Memory B cell (primary cell): Measurements from ENCODE around the gene KYNU.
"Not testable (repeated sequence)": the region's sequence is repeated elsewhere in the genome, so short reads cannot be mapped to it uniquely, and the experiment has no call there.

ENCODE experiments used
- ATAC-seq: fragments of 150-1000 bp; cut with Tn5 transposase; 2 replicates; pipeline ENCODE4 v1.10.0; 2021; ENCODE audit warnings: low read depth, mild to moderate bottlenecking, moderate library complexity
- DNase-seq, 2 donors: peaks; one replicate each; pipeline ENCODE4 v3.0.0; 2022; ENCODE audit warnings: low spot score in 2 of 2
- H3K27ac Mint-ChIP-seq: one replicate; pipeline ENCODE4 v1.8.0; 2022; ENCODE audit warnings: mild to moderate bottlenecking, moderate library complexity, mixed read lengths
- H3K27me3 Mint-ChIP-seq: one replicate; pipeline ENCODE4 v1.8.0; 2022; ENCODE audit warnings: mixed read lengths
- H3K36me3 Mint-ChIP-seq: one replicate; pipeline ENCODE4 v1.8.0; 2022; ENCODE audit warnings: mild to moderate bottlenecking, mixed read lengths
- H3K4me1 Mint-ChIP-seq: one replicate; pipeline ENCODE4 v1.8.0; 2022; ENCODE audit warnings: mixed read lengths
- H3K4me3 Mint-ChIP-seq: one replicate; pipeline ENCODE4 v1.8.0; 2022; ENCODE audit warnings: mild to moderate bottlenecking, moderate library complexity, mixed read lengths
- H3K9me3 Mint-ChIP-seq: one replicate; pipeline ENCODE4 v1.8.0; 2022; ENCODE audit warnings: mixed read lengths

KYNU gene

GRCh38 chr2:142944721-142945120 is 67.3 kb downstream of the KYNU start:
- Mint-ChIP-seq H3K9me3 (peaks cover 7% of the 10 kb centered on the region), H3K27me3 (no peaks in the 10 kb centered on the region), H3K4me3 (no peak overlapping the region), H3K27ac (no peak overlapping the region), H3K4me1 (peaks cover 5% of the 10 kb centered on the region), H3K36me3 (peaks cover 38% of the 10 kb centered on the region)
- no peak for DNase-seq
- no peak for ATAC-seq

GRCh38 chr2:142946941-142947340 is 69.5 kb downstream of the KYNU start:
- Mint-ChIP-seq H3K4me3 (no peak overlapping the region), H3K9me3 (peaks cover 11% of the 10 kb centered on the region), H3K36me3 (peaks cover 55% of the 10 kb centered on the region), H3K4me1 (peaks cover 10% of the 10 kb centered on the region), H3K27ac (peak overlapping the region; percentile 19), H3K27me3 (no peaks in the 10 kb centered on the region)
- no peak for DNase-seq
- no peak for ATAC-seq

GRCh38 chr2:142948723-142949122 is 71.3 kb downstream of the KYNU start:
- ATAC-seq, H3K27ac Mint-ChIP-seq, DNase-seq, H3K4me3 Mint-ChIP-seq, H3K27me3 Mint-ChIP-seq: not testable (repeated sequence)
- H3K4me1 Mint-ChIP-seq: peaks cover 12% of the 10 kb centered on the region
- H3K36me3 Mint-ChIP-seq: peaks cover 67% of the 10 kb centered on the region
- peaks cover 11% of the 10 kb centered on the region for H3K9me3 Mint-ChIP-seq

- H3K27me3 Mint-ChIP-seq, H3K9me3 Mint-ChIP-seq, H3K4me3 Mint-ChIP-seq, DNase-seq, ATAC-seq: not testable (repeated sequence)
- Mint-ChIP-seq H3K4me1 (peaks cover 12% of the 10 kb centered on the region), H3K36me3 (peaks cover 67% of the 10 kb centered on the region), H3K27ac (peak overlapping the region; percentile 13)
These were observed 72.9 kb downstream of the KYNU start for GRCh38 chr2:142950323-142950722.

GRCh38 chr2:142951190-142952007 is 73.9 kb downstream of the KYNU start:
- Mint-ChIP-seq H3K9me3 (peaks cover 8% of the 10 kb centered on the region), H3K27me3 (no peaks in the 10 kb centered on the region)

GRCh38 chr2:142952018-142952417 is 74.6 kb downstream of the KYNU start:
- no peaks in the 10 kb centered on the region for H3K27me3 Mint-ChIP-seq
- no peak overlapping the region for H3K27ac Mint-ChIP-seq
- H3K9me3 Mint-ChIP-seq: peaks cover 8% of the 10 kb centered on the region
- H3K36me3 Mint-ChIP-seq: peaks cover 67% of the 10 kb centered on the region
- DNase-seq: no peak
- ATAC-seq: no peak
- peaks cover 10% of the 10 kb centered on the region for H3K4me1 Mint-ChIP-seq
- H3K4me3 Mint-ChIP-seq: no peak overlapping the region

More at GRCh38 chr2:142951190-142952007, 73.9 kb downstream of the KYNU start:
- ATAC-seq: no peak
- Mint-ChIP-seq H3K36me3 (peaks cover 72% of the 10 kb centered on the region), H3K4me1 (peaks cover 10% of the 10 kb centered on the region), H3K27ac (peak overlapping the region; percentile 14), H3K4me3 (no peak overlapping the region)
- no peak for DNase-seq

- peaks cover 10% of the 10 kb centered on the region for H3K4me1 Mint-ChIP-seq
- peaks cover 8% of the 10 kb centered on the region for H3K9me3 Mint-ChIP-seq
- DNase-seq: no peak
These were observed 75.5 kb downstream of the KYNU start for GRCh38 chr2:142952793-142953494.

GRCh38 chr2:142954493-142954892 is 77.0 kb downstream of the KYNU start:
- Mint-ChIP-seq H3K27ac (no peak overlapping the region), H3K4me3 (no peak overlapping the region), H3K36me3 (peaks cover 53% of the 10 kb centered on the region), H3K27me3 (no peaks in the 10 kb centered on the region), H3K9me3 (peaks cover 5% of the 10 kb centered on the region), H3K4me1 (peaks cover 10% of the 10 kb centered on the region)
- ATAC-seq (no peak), DNase-seq (no peak)

More at GRCh38 chr2:142952793-142953494, 75.5 kb downstream of the KYNU start:
- H3K27ac Mint-ChIP-seq: peak overlapping the region; percentile 24
- no peak overlapping the region for H3K4me3 Mint-ChIP-seq
- no peaks in the 10 kb centered on the region for H3K27me3 Mint-ChIP-seq
- H3K36me3 Mint-ChIP-seq: peaks cover 65% of the 10 kb centered on the region
- ATAC-seq: no peak

- ATAC-seq: no peak
- H3K4me3 Mint-ChIP-seq: no peak overlapping the region
- peaks cover 4% of the 10 kb centered on the region for H3K4me1 Mint-ChIP-seq
- H3K27ac Mint-ChIP-seq: no peak overlapping the region
- no peaks in the 10 kb centered on the region for H3K9me3 Mint-ChIP-seq
- peaks cover 39% of the 10 kb centered on the region for H3K36me3 Mint-ChIP-seq
- H3K27me3 Mint-ChIP-seq: no peaks in the 10 kb centered on the region
- no peak for DNase-seq
These were observed 79.7 kb downstream of the KYNU start for GRCh38 chr2:142957144-142957543.

- Mint-ChIP-seq H3K36me3 (peaks cover 50% of the 10 kb centered on the region), H3K9me3 (peaks cover 5% of the 10 kb centered on the region), H3K4me3 (no peak overlapping the region), H3K27me3 (no peaks in the 10 kb centered on the region), H3K27ac (no peak overlapping the region), H3K4me1 (no peaks in the 10 kb centered on the region)
- ATAC-seq (no peak), DNase-seq (no peak)
These were observed 83.7 kb downstream of the KYNU start for GRCh38 chr2:142961202-142961601.

GRCh38 chr2:142965443-142965842 is 88.0 kb downstream of the KYNU start:
- H3K27me3 Mint-ChIP-seq: no peaks in the 10 kb centered on the region
- no peaks in the 10 kb centered on the region for H3K4me1 Mint-ChIP-seq
- DNase-seq (no peak), ATAC-seq (no peak)
- peak overlapping the region; percentile 26 for H3K27ac Mint-ChIP-seq
- peaks cover 44% of the 10 kb centered on the region for H3K36me3 Mint-ChIP-seq
- H3K4me3 Mint-ChIP-seq: no peak overlapping the region
- H3K9me3 Mint-ChIP-seq: peaks cover 5% of the 10 kb centered on the region

- Mint-ChIP-seq H3K27me3 (no peaks in the 10 kb centered on the region), H3K4me1 (peaks cover 2% of the 10 kb centered on the region), H3K36me3 (peaks cover 44% of the 10 kb centered on the region), H3K27ac (no peak overlapping the region), H3K4me3 (no peak overlapping the region), H3K9me3 (peaks cover 5% of the 10 kb centered on the region)
- DNase-seq: no peak
- no peak for ATAC-seq
These were observed 88.8 kb downstream of the KYNU start for GRCh38 chr2:142966284-142966683.

- H3K9me3 Mint-ChIP-seq: peaks cover 5% of the 10 kb centered on the region
- H3K36me3 Mint-ChIP-seq: peaks cover 45% of the 10 kb centered on the region
- ATAC-seq (no peak), DNase-seq (no peak)
- no peak overlapping the region for H3K4me3 Mint-ChIP-seq
- H3K4me1 Mint-ChIP-seq: peaks cover 5% of the 10 kb centered on the region
- H3K27ac Mint-ChIP-seq: no peak overlapping the region
- no peaks in the 10 kb centered on the region for H3K27me3 Mint-ChIP-seq
These were observed 89.6 kb downstream of the KYNU start for GRCh38 chr2:142967060-142967459.

GRCh38 chr2:142973160-142973821 is 95.8 kb downstream of the KYNU start:
- H3K27me3 Mint-ChIP-seq: no peaks in the 10 kb centered on the region
- no peak for ATAC-seq
- H3K27ac Mint-ChIP-seq: peak overlapping the region; percentile 86
- peaks cover 12% of the 10 kb centered on the region for H3K36me3 Mint-ChIP-seq
- peaks cover 36% of the 10 kb centered on the region for H3K4me1 Mint-ChIP-seq
- H3K4me3 Mint-ChIP-seq: no peak overlapping the region
- DNase-seq: no peak
- H3K9me3 Mint-ChIP-seq: no peaks in the 10 kb centered on the region
